Muscle of leg (tissue), 11 donors: Measurements from ENCODE around the gene HEY2. TPM values are rescaled to one million over a fixed set of nuclear protein-coding genes. Genes with fewer than 3 reads are reported as not detected.
A peak's percentile ranks its signal among the peaks of the same experiment; 100 is the strongest.

ENCODE experiments used
- DNase-seq: peaks from one replicate; pipeline ENCODE4 v3.0.0; 2013
- H3K27ac ChIP-seq: one replicate; pipeline ENCODE4 v1.5.1; 2013; ENCODE audit warnings: mild to moderate bottlenecking, low read length, control low read depth
- H3K27me3 ChIP-seq: one replicate; pipeline ENCODE4 v1.6.1; 2013; ENCODE audit warnings: low read length; ENCODE audit not compliant: control insufficient read depth, insufficient read depth
- H3K36me3 ChIP-seq: one replicate; pipeline ENCODE4 v1.6.1; 2013; ENCODE audit warnings: low read length; ENCODE audit not compliant: control insufficient read depth, insufficient read depth
- H3K4me1 ChIP-seq: one replicate; pipeline ENCODE4 v1.6.1; 2013; ENCODE audit warnings: low read length; ENCODE audit not compliant: control insufficient read depth, insufficient read depth
- H3K4me3 ChIP-seq: one replicate; pipeline ENCODE4 v1.5.1; 2013; ENCODE audit warnings: low read length, control low read depth
- H3K9me3 ChIP-seq: replicated peaks from 2 replicates; pipeline ENCODE4 v1.6.1; 2013; ENCODE audit warnings: low read depth, low read length; ENCODE audit not compliant: control insufficient read depth
- WGBS: methylation state at CpG from one replicate; pipeline ENCODE4 v1.1.5; 2013; ENCODE audit warnings: missing lambda C conversion rate; ENCODE audit not compliant: insufficient coverage; 5-methylcytosine and 5-hydroxymethylcytosine counted together
- polyA plus RNA-seq, 8 donors: library from polyadenylated mRNA; unstranded; fragments of 120-200 nt; gene quantifications; one replicate each; pipeline versions ENCODE4 v1.2.1 to v1.2.3, GENCODE V29; 2013; ENCODE audit warnings: inconsistent platforms in 1 of 8, low replicate concordance in 1 of 8; ENCODE audit not compliant: insufficient read length in 8 of 8, insufficient read depth in 1 of 8
- total RNA-seq: library from RNA; stranded (reverse); fragments of 120-200 nt; gene quantifications from one replicate; pipeline ENCODE4 v1.2.4, GENCODE V29; 2013

HEY2 gene
- total and polyA plus RNA-seq, 9 donors: 6.1 to 18.3 (median 13.3) TPM

DNA sequence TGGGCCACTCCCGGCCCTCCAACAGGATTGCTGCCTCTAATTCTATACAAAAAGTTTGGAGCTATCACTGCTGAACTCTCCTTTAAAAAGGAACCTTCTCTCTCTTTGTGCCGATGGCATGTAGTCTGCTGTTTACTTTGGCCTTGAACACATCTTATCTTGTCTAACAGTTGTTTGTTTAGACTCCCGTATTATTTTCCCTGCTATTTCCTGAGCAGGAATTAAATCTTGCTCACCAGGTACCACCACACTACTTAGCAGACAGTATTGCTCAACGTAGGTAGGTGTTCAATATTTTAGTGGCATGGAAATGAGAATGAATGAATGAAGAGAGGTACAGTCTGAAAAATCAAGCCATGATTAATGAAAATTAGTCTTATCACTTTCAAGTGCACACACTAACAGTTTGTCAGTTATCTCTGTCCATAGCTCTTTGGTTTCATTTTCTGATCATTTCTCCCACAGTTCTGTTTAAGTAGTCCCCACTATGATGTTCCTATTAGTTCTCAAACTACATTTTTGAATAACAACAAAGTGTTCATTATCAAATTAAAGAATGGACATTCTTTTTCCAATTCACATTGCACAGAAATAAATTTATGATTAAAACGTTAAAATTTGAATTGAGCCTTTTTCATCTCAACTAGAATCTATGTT lies 6.8 kb upstream of the HEY2 start:
- no peaks in the 10 kb centered on the region for H3K9me3 ChIP-seq
- no peaks in the 10 kb centered on the region for H3K36me3 ChIP-seq
- WGBS: 100% methylated on average over 1 of the region's 5 CpGs
- H3K27me3 ChIP-seq: peaks cover 14% of the 10 kb centered on the region
- peaks cover 5% of the 10 kb centered on the region for H3K4me1 ChIP-seq
- no peak overlapping the region for H3K27ac ChIP-seq
- no peak overlapping the region for H3K4me3 ChIP-seq
- DNase-seq: no peak

DNA sequence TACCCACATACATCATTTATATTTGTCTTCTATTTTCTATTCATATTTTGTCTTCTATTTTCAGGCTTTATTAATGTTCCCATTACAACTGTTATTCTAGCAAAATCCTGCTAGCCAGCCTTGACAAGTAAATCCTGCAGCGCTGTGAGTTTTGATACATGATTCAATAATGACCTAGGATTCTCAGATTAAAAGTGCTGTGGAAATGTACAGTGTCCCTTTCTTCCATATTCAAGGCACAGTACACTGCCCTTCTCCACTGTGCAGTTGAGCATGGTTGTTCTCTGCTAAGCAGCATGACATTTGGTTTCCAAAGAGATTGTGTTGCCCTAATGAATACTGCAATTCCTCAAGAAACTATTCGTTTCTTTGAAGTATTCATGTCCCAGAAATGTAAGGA lies 5.8 kb upstream of the HEY2 start:
- Histone ChIP-seq H3K9me3 (no peaks in the 10 kb centered on the region), H3K27ac (no peak overlapping the region), H3K36me3 (no peaks in the 10 kb centered on the region), H3K4me3 (no peak overlapping the region), H3K27me3 (peaks cover 24% of the 10 kb centered on the region), H3K4me1 (peaks cover 12% of the 10 kb centered on the region)
- WGBS: no CpG with 5 or more reads among the region's 2 CpGs
- no peak for DNase-seq

DNA sequence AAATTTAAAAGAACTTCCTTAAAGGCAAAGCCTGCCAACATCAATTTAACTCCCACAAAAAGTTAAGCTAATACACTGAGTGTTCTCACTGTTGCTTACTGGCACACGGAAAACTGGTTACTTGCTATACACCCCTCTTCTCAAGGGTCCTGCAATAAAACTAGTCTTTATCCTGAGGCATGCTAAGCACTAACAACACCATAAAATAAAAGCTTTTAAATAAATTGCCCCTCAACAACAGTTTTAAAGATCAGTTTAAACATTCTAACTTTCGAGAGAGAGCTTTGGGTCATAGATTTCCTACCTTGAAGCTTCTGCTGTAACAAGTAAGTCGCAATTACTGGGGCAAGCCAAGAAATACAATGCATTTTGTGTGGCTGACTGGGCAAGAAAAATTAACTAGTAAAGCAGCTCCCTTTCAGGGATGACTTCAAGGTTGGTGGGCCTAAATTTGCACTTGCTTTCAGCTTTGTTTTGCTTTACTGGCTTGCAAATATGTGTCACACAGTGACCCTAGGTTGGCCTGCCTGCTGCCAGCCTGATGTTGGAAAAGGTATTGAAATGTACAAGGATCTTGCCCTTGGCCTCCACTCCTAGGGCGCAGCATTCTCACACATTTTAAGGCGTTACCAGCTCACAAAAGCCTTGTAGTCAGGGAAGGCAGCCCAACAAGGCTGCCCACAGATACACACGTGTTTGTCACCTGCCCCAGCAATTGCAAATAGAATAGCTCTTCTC lies 4.0 kb upstream of the HEY2 start:
- H3K4me1 ChIP-seq: peaks cover 23% of the 10 kb centered on the region
- no peak overlapping the region for H3K4me3 ChIP-seq
- H3K27ac ChIP-seq: no peak overlapping the region
- no peak for DNase-seq
- H3K36me3 ChIP-seq: no peaks in the 10 kb centered on the region
- WGBS: 54% methylated on average over 3 of the region's 6 CpGs
- no peaks in the 10 kb centered on the region for H3K9me3 ChIP-seq
- H3K27me3 ChIP-seq: peaks cover 39% of the 10 kb centered on the region

DNA sequence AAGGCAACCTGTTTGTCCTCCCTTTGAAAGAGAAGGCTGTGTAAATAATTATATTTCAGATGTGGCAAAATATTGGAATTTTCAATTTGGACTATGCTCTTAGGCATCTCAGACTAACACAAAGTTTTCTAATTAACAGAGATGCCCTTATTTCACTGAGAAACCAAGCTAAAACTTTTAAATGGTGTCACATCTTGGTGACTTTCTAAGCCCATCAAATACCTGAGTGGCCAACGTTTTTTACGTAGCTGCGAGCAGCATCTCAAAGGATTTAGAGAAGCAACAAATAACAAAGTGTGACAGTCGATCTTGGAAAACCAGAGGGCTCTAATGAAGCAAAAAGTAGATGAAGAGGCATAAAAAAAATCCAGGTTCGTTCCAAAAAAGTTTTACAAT lies 3.4 kb upstream of the HEY2 start:
- H3K36me3 ChIP-seq: no peaks in the 10 kb centered on the region
- H3K9me3 ChIP-seq: no peaks in the 10 kb centered on the region
- no peak for DNase-seq
- peak overlapping the region; percentile 92 for H3K27ac ChIP-seq
- whole genome bisulfite sequencing: 80% methylated on average over 1 of the region's 5 CpGs
- H3K4me3 ChIP-seq: no peak overlapping the region
- peaks cover 39% of the 10 kb centered on the region for H3K27me3 ChIP-seq
- peaks cover 23% of the 10 kb centered on the region for H3K4me1 ChIP-seq

DNA sequence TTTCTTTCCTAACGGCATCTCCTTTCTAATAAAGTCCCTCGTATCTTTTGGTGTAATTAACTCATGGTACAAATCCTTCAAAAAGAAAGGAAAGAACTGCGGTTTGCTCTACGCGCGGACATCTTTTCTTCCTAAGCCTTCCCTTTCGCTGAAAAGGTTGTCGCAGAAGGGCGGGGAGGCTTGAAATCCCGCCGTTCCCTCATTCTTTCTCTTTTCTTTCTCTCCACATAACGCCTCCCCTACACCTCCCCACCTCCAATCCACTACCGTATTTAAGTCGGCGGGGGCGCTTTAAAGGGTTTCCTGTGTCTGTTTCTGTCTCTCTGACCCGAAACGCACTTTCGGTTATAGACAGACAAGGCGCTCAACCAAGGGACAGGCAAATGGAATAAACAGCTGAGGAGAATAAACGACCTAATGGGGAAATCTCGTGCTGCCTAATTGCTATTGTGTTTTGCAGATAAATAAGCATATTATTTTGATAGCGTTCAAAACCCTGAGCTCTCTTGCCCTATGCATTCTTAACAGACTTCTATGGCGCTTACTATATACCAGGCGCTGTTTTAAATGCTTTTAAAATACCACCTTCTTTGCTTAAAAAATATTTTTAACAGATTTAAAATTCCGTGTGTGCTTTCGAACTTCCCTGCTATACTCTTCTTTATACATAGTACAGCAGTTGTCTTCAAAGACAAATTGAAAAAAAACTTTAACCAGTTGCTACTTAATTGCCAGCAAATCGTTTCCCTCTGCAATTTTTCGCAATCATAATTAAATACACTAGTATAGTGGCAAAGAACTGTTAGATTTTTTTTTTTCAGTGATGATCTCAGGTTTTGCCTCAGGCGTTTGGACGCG lies 2.5 kb upstream of the HEY2 start:
- Histone ChIP-seq H3K27ac (peak overlapping the region; percentile 92), H3K9me3 (no peaks in the 10 kb centered on the region), H3K27me3 (peaks cover 39% of the 10 kb centered on the region), H3K4me3 (peak overlapping the region; percentile 60), H3K4me1 (peaks cover 23% of the 10 kb centered on the region), H3K36me3 (no peaks in the 10 kb centered on the region)
- under 1% methylated on average over 19 of the region's 32 CpGs for WGBS
- peak; percentile 84 for DNase-seq

DNA sequence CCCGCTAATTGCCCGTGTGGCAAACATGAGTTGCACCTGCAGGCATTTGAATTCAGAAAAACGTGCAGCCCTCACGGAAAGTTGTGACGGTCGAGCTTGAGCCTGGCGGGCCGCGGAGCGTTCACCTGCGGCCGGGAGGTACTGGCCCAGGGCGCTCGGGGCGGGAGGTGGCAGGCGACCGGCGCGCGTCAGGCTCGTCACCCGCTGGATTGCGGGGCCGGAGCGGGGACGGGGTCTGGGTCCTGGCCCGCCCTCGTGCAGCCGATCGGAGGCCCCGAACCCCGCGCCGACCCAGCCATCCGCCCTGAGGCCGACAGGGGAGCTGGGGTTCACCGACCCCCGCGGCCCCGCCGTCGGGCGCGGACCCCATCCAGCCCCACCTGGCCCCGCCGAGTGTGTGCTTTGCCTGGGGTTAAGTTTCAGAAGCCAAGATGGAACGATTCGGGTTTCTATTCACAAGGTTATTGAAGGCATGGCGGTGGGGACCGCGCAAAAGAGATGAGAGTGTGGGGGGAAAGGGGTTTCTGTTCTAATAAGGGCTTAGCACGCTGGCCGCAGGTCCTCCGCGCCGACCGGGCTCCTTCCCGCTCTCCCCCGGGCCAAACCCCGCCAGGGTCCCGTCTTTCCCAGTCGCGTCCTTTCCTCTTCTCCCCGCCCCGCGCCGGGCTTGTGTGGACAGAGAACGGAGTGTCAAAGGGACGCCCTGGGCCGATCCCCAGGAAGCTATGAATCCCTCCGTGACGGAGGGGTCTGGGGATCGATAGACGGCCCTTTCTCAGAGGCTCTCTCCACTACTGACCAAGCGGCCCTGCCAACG lies 1.6 kb upstream of the HEY2 start:
- H3K4me3 ChIP-seq: peak overlapping the region; percentile 60
- no peaks in the 10 kb centered on the region for H3K36me3 ChIP-seq
- peak overlapping the region; percentile 92 for H3K27ac ChIP-seq
- H3K27me3 ChIP-seq: peaks cover 39% of the 10 kb centered on the region
- peak; percentile 37 for DNase-seq
- no peaks in the 10 kb centered on the region for H3K9me3 ChIP-seq
- WGBS: 1% methylated on average over 67 of the region's 76 CpGs
- peaks cover 23% of the 10 kb centered on the region for H3K4me1 ChIP-seq

DNA sequence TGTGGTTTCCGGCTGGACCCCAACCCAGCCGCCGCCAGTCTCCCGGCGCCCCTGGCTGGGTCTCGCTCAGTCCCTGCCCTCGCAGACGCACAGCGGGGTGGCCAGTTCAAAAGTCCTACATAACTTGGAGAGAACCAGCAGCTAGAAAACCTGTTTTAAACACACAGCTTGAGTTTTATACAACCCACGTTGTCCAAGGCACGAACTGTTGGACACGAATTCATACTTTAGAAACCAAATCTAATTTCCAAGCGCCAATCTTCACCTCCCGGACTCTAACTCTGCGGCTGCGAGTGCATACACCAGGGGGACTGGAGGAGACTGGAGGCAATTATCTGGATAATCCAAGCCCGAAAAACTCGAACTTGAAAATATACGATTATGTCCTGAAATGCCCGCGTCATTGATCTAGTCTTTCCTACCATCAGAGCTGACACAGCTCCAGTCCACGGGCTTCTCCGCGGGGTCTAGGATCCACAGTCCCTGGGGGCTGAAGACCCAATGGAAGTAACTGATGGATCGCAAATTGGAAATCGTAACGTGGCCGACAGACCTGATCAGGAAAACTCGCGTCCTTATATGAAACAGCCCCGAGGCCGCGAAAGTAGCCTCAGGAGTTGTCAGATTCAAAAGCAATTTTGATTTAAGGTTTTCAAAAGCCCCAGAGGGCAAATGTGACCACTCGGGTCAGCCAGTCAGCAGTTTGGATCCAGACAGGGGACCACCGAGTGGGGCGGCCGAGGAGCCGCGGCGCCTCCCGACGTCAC lies 843 bp upstream of the HEY2 start:
- H3K27ac ChIP-seq: peak overlapping the region; percentile 92
- H3K27me3 ChIP-seq: peaks cover 39% of the 10 kb centered on the region
- 0% methylated on average over 41 of the region's 42 CpGs for WGBS
- no peaks in the 10 kb centered on the region for H3K36me3 ChIP-seq
- H3K4me1 ChIP-seq: peaks cover 23% of the 10 kb centered on the region
- peak overlapping the region; percentile 60 for H3K4me3 ChIP-seq
- no peaks in the 10 kb centered on the region for H3K9me3 ChIP-seq
- DNase-seq: peak; percentile 34

DNA sequence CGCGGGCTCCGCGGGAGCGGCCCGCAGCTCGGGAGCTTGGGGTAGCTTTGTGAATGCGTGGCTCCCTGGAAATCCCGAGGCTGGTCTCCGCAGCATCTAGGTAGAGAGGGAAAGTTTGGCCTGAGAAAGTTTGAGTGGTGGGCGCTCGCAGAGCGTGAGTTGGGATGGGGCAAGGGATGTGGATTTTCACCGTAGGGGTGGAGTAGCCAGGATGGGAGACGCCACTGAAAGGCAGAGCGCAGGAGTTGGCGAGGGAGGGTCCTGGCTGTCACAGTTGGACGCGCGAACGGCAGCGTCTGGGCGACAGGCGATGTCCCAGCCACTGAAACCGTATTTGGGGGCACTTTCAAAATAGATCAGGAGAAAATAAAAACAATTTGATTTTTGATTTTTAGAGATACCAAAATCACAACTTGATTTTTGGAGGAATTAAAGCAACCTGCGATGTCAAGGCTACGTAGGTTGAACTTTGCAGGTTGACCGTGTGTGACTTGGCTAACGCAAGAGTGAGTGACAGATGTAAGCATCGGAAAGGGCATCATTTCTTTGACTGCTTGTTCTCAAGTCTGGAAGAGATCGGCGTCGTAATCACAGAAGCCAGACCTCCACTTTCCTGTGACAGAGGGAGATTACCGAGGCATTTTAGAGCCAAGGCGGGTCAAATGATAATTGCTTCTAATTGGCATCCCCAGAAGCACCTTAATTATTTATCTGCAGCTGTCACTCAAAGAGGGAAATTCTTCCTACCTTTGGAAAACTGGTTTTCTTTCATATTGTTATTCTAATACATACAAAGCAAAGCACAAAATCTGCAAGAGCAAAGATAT lies 646 bp downstream of the HEY2 start:
- Histone ChIP-seq H3K4me3 (peak overlapping the region; percentile 56), H3K9me3 (no peaks in the 10 kb centered on the region), H3K27me3 (peaks cover 39% of the 10 kb centered on the region), H3K4me1 (peaks cover 23% of the 10 kb centered on the region), H3K27ac (peak overlapping the region; percentile 84), H3K36me3 (no peaks in the 10 kb centered on the region)
- 4% methylated on average over 29 of the region's 35 CpGs for WGBS
- peak; percentile 20 for DNase-seq
